Activated naive CD8-positive, alpha-beta T cell treated with anti-CD3 and anti-CD28 coated beads for 36 hours (primary cell): ENCODE results near the gene PIK3CD. TPM values are rescaled to one million over a fixed set of nuclear protein-coding genes. Genes with fewer than 3 reads are reported as not detected.

Source experiments
- DNase-seq: peaks from one replicate; pipeline ENCODE4 v3.0.0; 2021
- H3K27ac Mint-ChIP-seq: one replicate; pipeline ENCODE4 v1.8.0; 2022; ENCODE audit warnings: mild to moderate bottlenecking, moderate library complexity, mixed read lengths
- H3K27me3 Mint-ChIP-seq: one replicate; pipeline ENCODE4 v1.8.0; 2022; ENCODE audit warnings: mild to moderate bottlenecking, mixed read lengths
- H3K36me3 Mint-ChIP-seq: one replicate; pipeline ENCODE4 v1.8.0; 2021; ENCODE audit warnings: mild to moderate bottlenecking, mixed read lengths
- H3K4me1 Mint-ChIP-seq: one replicate; pipeline ENCODE4 v1.8.0; 2021; ENCODE audit warnings: mixed read lengths
- H3K4me3 Mint-ChIP-seq: one replicate; pipeline ENCODE4 v1.8.0; 2022; ENCODE audit warnings: mild to moderate bottlenecking, moderate library complexity, mixed read lengths
- H3K9me3 Mint-ChIP-seq: one replicate; pipeline ENCODE4 v1.8.0; 2022; ENCODE audit warnings: mixed read lengths
- total RNA-seq, 2 experiments: library from RNA; stranded (reverse); gene quantifications; one replicate each; pipeline ENCODE4 v1.2.3, GENCODE V29; 2021

Gene PIK3CD
- total RNA-seq, 2 experiments from 2014 or later: 131 to 134 TPM

DNA sequence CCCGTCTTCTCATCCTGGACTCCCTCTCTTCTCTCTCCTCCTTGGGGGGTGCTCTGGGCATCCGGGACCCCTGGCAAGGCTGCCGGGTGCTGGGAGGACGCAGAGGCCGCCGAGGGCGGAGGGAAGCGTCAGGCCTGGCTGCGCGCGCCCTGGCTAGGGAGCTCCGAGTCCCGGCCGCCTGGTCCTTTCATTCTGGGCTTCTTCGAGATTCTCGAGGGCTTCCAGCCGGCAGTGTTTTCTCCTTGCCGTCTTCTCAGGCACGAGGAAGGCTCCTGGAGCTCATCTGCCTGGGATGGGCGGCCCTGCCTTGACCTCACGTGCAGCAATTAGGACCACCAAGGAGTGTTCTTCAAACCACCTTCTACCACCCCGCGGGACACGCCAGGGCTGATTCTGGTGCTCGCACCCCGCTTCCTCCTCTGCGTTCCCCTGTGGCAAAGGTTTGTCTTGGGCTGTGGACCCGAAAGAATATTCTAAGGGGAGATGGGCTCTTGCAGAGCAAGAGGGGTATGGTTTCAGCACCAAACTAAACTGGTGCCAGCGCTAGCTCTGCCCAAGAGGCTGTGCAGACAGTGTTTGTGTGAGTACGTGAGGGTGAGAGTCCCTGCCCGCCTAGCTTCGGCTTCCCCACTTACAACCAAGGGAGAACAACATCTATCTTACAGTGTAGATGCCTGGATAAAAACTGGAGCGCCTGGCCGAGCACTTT lies 36.5 kb downstream of the PIK3CD start:
- Mint-ChIP-seq H3K27ac (peak overlapping the region; percentile 95), H3K27me3 (no peaks in the 10 kb centered on the region), H3K4me1 (peaks cover 75% of the 10 kb centered on the region), H3K9me3 (no peaks in the 10 kb centered on the region), H3K36me3 (peaks cover 40% of the 10 kb centered on the region), H3K4me3 (peak overlapping the region; percentile 79)
- DNase-seq: peak; percentile 33

DNA sequence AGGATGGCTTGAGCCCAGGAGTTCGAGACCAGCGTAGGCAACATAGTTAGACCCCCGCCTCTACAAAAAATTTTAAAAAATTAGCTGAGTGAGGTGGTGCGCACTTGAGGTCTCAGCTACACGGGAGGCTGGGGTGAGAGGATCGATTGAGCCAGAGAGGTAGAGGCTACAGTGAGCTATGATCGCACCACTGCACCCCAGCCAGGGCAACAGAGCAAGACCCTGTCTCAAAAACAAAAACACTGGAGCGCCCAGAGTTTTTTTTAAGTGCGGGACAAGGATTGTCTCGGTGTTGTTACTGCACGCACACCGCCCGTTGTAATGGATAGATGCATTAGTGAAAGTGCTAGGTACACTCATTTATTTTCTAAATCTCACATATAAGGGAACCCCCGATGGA lies 37.1 kb downstream of the PIK3CD start:
- Mint-ChIP-seq H3K4me1 (peaks cover 73% of the 10 kb centered on the region), H3K4me3 (peak overlapping the region; percentile 79), H3K36me3 (peaks cover 39% of the 10 kb centered on the region), H3K27ac (peak overlapping the region; percentile 95), H3K9me3 (no peaks in the 10 kb centered on the region), H3K27me3 (no peaks in the 10 kb centered on the region)
- no peak for DNase-seq

DNA sequence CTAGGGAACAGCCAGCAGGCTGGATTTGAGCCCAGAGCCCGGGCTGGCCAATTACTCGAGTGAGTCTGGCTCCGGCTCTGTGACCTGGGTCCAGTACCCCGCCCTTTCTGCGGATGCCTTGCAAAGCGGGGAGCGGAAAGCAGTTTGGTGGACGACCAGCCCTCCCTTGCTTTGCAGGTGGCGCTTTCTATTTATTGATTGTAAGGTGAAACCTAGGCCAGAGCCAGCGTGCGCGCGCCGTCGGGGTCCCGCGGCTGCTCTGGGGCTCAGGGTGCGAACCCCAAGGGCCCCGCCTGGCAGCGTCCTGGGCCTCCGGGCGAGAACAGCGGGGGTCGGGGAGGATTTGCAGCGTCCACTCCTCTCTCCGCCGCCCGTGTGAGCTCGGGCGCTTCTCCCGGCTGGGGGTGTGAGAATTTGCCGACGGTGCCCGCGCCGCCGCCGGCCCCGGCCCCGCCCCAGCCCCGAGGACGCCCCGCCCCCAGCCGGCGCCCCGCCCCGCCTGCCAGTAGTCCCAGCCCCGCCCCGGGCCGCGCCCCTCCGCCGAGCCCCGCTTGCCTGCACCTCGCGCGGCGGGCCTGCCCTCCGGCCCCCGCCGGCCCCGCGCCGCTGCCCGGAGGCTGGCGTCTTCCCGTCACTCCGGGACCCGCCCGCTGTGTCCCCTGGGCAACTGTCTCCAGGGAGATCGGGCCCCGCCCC lies 37.6 kb downstream of the PIK3CD start:
- Mint-ChIP-seq H3K4me3 (peak overlapping the region; percentile 79), H3K27ac (peak overlapping the region; percentile 95), H3K27me3 (no peaks in the 10 kb centered on the region), H3K9me3 (no peaks in the 10 kb centered on the region), H3K4me1 (peaks cover 73% of the 10 kb centered on the region), H3K36me3 (peaks cover 39% of the 10 kb centered on the region)
- DNase-seq: peak; percentile 88

DNA sequence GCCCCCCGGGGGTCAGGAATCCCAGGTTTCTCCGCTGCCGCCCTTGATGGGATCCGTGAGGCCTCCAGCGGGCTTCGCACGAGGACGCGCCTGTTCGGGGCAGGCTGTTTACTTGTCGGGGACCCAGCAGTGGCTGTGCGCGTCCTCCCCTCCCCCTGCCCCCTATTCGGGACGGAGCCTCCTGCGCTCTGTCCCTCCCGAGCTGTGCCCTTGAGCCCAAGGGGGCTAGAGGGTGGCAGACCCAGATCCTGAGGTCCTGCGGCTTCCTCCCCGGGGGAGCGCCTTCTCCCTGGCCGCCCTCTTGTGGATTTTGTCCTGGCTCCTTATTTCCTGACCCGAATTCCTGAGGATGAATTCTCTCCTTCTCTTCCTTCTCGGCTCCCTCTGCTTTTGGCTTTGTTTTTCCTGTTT lies 38.4 kb downstream of the PIK3CD start:
- DNase-seq: peak; percentile 44
- H3K4me3 Mint-ChIP-seq: peak overlapping the region; percentile 93

DNA sequence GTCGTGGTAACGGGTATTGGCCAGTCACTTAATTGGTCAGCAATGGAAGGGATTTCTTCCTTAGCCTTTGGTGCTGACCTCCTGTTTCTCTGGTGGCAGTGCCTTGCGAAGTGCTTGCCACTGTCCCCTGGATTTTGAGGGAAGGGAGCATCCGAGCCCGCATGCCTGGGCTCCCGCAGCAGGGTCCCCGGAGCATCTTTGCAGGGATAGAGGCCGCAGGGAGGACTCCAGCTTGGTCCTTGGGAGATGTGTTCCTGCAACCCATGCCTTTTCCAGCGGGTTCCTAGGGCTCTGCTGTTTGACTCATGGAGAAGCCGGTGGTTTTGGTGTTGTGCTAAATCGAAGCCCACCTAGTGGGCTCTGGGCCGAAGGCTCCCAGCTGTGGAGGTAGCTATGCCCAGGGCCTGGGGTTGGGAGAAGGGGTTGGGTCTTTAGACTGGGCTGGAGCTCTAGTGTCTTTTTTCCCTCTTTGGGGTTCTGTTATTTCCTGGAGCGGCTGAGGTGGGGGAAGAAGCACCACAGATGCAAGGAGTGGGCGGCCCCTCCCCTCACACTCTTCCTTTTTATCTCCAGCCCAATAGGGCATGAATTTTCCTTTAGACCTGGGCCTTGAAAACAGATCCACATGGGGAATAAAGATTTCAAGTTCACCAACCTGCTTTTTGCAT lies 39.0 kb downstream of the PIK3CD start:
- Mint-ChIP-seq H3K36me3 (peaks cover 48% of the 10 kb centered on the region), H3K9me3 (no peaks in the 10 kb centered on the region), H3K27me3 (no peaks in the 10 kb centered on the region), H3K4me3 (peak overlapping the region; percentile 93), H3K4me1 (peaks cover 77% of the 10 kb centered on the region), H3K27ac (peak overlapping the region; percentile 94)
- no peak for DNase-seq

More for the DNA sequence above, 38.4 kb downstream of the PIK3CD start:
- Mint-ChIP-seq H3K27me3 (no peaks in the 10 kb centered on the region), H3K4me1 (peaks cover 73% of the 10 kb centered on the region), H3K27ac (peak overlapping the region; percentile 94), H3K9me3 (no peaks in the 10 kb centered on the region), H3K36me3 (peaks cover 44% of the 10 kb centered on the region)

DNA sequence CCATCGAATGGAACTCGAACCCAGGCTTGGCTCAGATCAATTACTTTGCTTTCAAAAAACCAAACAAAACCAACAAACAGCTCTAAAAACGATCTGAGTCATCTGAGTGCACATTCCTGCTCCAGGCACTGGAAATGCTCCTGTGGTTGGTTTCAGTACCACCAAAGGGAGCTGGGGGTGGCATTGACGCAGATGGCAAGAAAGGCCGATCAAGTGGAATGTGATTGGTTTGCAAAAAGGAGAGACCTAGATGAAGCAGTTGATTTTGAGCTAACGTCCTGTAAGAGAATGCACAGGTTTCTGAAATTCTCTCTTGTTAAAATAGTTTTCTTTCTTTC lies 39.5 kb downstream of the PIK3CD start:
- Mint-ChIP-seq H3K27me3 (no peaks in the 10 kb centered on the region), H3K36me3 (peaks cover 48% of the 10 kb centered on the region), H3K9me3 (no peaks in the 10 kb centered on the region), H3K4me1 (peaks cover 72% of the 10 kb centered on the region), H3K27ac (peak overlapping the region; percentile 94), H3K4me3 (peak overlapping the region; percentile 93)
- DNase-seq: peak; percentile 53

DNA sequence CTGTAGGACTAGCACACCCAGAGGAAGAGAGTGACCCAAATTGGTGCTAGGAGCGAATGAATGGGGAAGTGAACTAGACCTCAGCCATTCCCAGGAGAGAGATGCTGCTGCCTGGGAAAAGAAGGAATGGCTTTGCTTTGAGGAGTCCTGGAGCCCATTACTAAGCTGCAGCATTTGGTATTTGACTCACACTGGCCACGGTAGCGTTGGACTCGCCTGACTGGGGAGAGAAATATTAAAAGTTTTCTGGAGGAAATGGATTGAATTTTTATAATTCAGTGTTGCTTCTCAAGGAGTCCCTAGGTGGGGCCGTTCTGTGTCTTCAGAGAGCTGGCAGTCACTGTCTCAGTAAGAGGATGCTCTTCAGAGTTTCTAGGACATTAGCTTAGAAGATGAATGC lies 40.2 kb downstream of the PIK3CD start:
- H3K9me3 Mint-ChIP-seq: no peaks in the 10 kb centered on the region

DNA sequence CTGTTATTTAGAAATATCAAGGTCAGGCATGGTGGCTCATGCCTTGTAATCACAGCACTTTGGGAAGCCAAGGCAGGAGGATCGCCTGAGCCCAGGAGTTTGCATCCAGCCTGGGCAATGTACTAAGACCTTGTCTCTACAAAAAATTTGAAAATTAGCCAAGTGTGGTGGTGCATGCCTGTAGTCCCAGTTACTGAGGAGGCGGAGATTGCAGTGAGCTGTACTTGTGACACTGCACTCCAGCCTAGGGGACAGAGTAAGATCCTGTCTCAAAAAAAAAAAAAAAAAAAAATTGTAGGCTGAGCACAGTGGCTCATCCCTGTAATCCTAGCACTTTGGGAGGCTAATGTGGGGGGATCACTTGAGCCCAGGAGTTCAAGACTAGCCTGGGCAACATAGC lies 45.3 kb downstream of the PIK3CD start:
- Mint-ChIP-seq H3K36me3 (peaks cover 56% of the 10 kb centered on the region), H3K27ac (peak overlapping the region; percentile 76), H3K4me1 (peaks cover 48% of the 10 kb centered on the region), H3K9me3 (no peaks in the 10 kb centered on the region), H3K27me3 (no peaks in the 10 kb centered on the region), H3K4me3 (no peak overlapping the region)
- DNase-seq: no peak

More for the DNA sequence above, 40.2 kb downstream of the PIK3CD start:
- Mint-ChIP-seq H3K4me1 (peaks cover 66% of the 10 kb centered on the region), H3K27me3 (no peaks in the 10 kb centered on the region), H3K27ac (peak overlapping the region; percentile 94), H3K36me3 (peaks cover 51% of the 10 kb centered on the region), H3K4me3 (peak overlapping the region; percentile 93)
- no peak for DNase-seq

DNA sequence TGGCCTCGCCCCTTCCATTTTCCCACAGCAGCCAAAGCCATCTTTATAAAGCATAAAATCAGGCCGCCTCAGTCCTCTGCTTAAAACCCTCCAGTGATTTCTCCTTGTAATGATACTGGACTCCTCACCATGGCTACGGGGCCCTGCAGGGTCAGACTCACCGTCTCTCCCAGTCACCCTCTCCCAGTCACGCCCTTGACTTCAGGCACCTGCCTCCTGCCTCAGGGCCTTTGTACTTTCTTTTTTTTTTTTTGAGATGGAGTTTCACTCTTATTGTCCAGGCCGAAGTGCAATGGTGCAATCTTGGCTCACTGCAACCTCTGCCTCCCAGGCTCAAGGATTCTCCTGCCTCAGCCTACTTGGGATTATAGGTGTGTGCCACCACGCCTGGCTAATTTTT lies 47.8 kb downstream of the PIK3CD start:
- H3K27me3 Mint-ChIP-seq: no peaks in the 10 kb centered on the region
- peak overlapping the region; percentile 9 for H3K27ac Mint-ChIP-seq
- H3K4me1 Mint-ChIP-seq: peaks cover 52% of the 10 kb centered on the region
- H3K36me3 Mint-ChIP-seq: peaks cover 62% of the 10 kb centered on the region
- DNase-seq: no peak
- H3K4me3 Mint-ChIP-seq: no peak overlapping the region
- peaks cover 8% of the 10 kb centered on the region for H3K9me3 Mint-ChIP-seq

DNA sequence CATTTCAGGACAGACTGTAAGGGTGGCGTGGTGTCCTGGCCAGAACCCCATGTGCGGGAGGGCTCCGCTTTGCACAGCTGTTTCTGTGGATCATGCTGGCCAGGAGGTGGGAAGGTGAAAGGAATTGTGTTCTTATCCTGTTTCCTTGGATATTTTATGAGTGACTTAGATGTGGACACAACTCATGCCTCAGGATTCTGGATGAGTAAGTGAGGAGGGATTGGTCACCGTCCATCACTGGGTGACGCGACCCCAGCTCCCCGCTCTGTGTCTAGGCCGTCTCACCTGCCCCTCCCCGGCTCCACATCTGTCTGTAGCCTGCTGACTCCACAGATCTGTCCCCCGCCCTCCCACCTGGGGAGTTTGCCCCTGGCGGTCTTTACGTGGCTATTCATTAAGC lies 48.8 kb downstream of the PIK3CD start:
- H3K9me3 Mint-ChIP-seq: peaks cover 9% of the 10 kb centered on the region
- peak overlapping the region; percentile 23 for H3K27ac Mint-ChIP-seq
- peaks cover 53% of the 10 kb centered on the region for H3K4me1 Mint-ChIP-seq
- no peak overlapping the region for H3K4me3 Mint-ChIP-seq
- H3K27me3 Mint-ChIP-seq: no peaks in the 10 kb centered on the region
- peaks cover 60% of the 10 kb centered on the region for H3K36me3 Mint-ChIP-seq
- no peak for DNase-seq

DNA sequence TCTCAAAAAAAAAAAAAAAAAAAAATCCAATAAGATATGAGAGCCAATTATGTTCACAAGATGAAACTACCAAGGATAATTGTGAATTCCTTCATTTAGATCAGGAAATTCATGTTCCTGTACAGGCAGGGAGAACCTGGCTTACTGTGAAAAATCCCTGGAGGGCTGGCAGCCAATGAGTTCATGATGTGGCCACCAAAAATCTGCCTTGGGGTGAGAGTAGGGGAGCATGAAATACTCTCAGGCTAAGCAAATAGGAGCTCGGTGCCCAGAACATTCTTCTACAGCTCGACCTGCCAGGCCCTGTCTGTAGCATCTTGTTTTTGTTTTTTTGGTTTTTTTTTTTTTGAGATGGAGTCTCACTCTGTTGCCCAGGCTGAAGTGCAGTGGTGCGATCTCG lies 50.1 kb downstream of the PIK3CD start:
- H3K9me3 Mint-ChIP-seq: peaks cover 9% of the 10 kb centered on the region
- H3K27ac Mint-ChIP-seq: peak overlapping the region; percentile 42
- H3K27me3 Mint-ChIP-seq: no peaks in the 10 kb centered on the region
- H3K4me3 Mint-ChIP-seq: no peak overlapping the region
- DNase-seq: no peak
- H3K36me3 Mint-ChIP-seq: peaks cover 64% of the 10 kb centered on the region
- peaks cover 60% of the 10 kb centered on the region for H3K4me1 Mint-ChIP-seq

DNA sequence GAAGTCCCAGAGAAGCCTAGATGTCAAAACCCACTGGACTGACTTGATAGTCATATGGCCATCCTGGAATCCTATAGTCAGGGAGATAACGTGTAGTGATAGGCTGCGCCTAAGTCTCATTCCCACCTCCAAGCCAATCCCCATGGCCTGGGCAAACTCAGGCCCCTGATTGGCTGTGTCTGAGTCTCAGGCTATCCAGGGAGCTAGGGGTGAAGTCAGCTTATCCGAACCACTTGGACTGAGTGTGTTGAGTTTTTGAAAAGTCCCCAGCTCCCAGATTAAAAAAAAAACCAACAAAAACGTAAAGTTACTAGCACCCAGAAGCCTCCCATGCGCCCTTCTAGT lies 51.6 kb downstream of the PIK3CD start:
- Mint-ChIP-seq H3K36me3 (peaks cover 60% of the 10 kb centered on the region), H3K9me3 (peaks cover 9% of the 10 kb centered on the region), H3K27me3 (no peaks in the 10 kb centered on the region), H3K4me3 (no peak overlapping the region), H3K4me1 (peaks cover 60% of the 10 kb centered on the region), H3K27ac (peak overlapping the region; percentile 81)
- no peak for DNase-seq

DNA sequence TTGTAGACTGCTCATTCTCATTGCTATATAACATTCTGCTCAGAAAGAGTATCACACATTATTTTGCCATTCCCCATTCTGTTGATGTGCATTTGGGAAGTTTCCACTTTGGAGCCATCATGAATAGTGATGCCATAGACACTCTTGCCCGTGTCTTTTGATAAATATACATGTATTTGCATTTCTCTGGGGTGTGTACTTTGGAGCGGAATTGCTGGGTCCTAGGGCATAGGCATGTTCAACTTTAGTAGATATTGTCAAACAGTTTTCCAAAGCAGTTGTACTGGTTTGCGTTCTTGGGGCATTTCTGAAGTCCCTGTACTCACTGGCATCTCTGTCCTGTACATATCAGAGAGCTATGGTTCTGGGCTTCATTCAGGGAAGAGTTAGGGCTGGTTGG lies 52.1 kb downstream of the PIK3CD start:
- Mint-ChIP-seq H3K4me3 (no peak overlapping the region), H3K27ac (peak overlapping the region; percentile 81), H3K36me3 (peaks cover 56% of the 10 kb centered on the region)

DNA sequence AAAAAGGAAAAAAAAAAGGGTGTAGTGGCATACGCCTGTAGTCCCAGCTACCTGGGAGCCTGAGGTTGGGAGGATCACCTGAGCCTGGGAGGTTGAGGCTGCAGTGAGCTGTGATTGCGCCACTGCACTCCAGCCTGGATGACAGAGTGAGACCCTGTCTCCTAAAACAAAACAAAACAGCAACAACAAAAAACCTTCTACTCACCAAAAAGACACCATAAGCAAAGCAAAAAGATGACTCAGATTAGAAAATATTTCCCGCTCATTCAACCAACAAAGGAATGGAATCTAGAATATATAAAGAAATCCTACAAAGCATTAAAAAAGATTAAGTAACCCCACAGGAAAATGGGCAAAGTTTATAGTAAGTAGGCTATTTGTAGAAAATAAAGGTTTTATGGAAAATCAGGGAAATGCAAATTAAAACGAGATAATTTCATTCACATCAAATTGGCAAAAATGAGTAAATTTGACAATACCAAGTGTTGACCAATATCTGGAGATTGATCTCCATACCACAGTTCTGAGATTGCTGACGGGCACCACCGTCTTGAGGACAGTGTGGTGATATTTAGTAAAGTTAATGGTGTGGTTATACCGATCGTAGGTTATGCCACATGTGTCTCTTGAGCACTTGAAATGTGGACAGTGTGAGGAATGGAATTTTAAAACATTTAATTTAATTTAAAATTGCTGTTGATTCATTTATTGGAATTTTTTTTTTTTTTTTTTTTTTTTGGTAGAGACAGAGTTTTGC lies 54.0 kb downstream of the PIK3CD start:
- H3K27ac Mint-ChIP-seq: peak overlapping the region; percentile 63
- DNase-seq: no peak
- H3K4me1 Mint-ChIP-seq: peaks cover 54% of the 10 kb centered on the region
- peaks cover 9% of the 10 kb centered on the region for H3K9me3 Mint-ChIP-seq
- peaks cover 61% of the 10 kb centered on the region for H3K36me3 Mint-ChIP-seq
- no peaks in the 10 kb centered on the region for H3K27me3 Mint-ChIP-seq
- H3K4me3 Mint-ChIP-seq: no peak overlapping the region

More for the DNA sequence above, 52.1 kb downstream of the PIK3CD start:
- peaks cover 55% of the 10 kb centered on the region for H3K4me1 Mint-ChIP-seq
- no peak for DNase-seq
- peaks cover 9% of the 10 kb centered on the region for H3K9me3 Mint-ChIP-seq
- H3K27me3 Mint-ChIP-seq: no peaks in the 10 kb centered on the region

DNA sequence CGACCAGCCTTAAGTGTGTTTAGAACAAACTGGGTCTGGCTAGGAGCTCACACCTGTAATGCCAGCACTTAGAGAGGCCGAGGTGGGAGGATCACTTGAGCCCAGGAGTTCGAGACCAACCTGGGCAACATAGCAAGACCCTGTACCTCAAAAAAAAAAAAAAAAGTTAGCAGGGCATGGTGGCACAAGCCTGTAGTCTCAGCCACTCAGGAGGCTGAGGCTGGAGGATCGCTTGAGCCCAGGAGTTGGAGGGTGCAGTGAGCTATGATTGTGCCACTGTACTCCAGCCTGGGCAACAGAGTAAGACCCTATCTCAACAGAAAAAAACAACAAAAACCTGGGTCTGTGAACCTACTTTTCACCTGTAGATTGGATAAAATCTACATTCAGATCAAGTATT lies 54.6 kb downstream of the PIK3CD start:
- DNase-seq: no peak
- Mint-ChIP-seq H3K4me3 (no peak overlapping the region), H3K4me1 (peaks cover 53% of the 10 kb centered on the region), H3K36me3 (peaks cover 59% of the 10 kb centered on the region), H3K9me3 (peaks cover 9% of the 10 kb centered on the region), H3K27ac (peak overlapping the region; percentile 56), H3K27me3 (no peaks in the 10 kb centered on the region)
